ENCODE results near the gene ART3. TPM values are rescaled to one million over a fixed set of nuclear protein-coding genes. Genes with fewer than 3 reads are reported as not detected.

The ART3 gene
- total RNA-seq, 2 donors from 2014 or later = 0.92 TPM; not detected in 1

DNA sequence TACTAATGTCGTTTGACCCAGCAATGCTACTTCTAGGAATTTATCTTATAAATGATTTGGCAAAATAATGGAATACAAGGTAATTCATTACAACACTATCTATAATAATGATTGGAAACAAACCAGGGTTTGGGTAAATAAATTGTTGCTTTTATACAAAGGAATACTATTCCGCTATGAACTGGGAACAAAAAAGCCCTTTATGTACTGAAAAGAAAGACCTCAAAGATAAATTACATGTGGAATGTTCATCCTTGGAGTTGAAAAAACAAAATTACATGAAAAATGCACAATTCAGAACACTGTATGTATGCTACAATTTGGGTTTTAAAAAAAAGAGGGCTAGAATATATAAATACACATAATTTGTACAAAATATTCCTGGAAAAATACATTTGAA, 78.8 kb downstream of the ART3 start:
- DNase-seq = no peak
- H3K27me3 ChIP-seq (ENCODE audit: control insufficient read depth, insufficient read depth, low read length, poor library complexity, severe bottlenecking) = no peaks in the 10 kb centered on the region
- no peaks in the 10 kb centered on the region for H3K4me1 ChIP-seq (ENCODE audit: control insufficient read depth, insufficient read depth, low read length)
- Mint-ChIP-seq H3K27ac (no peak overlapping the region), H3K4me3 (no peak overlapping the region), H3K4me1 (peaks cover 16% of the 10 kb centered on the region), H3K36me3 (ENCODE audit: low read depth) (peaks cover 2% of the 10 kb centered on the region), H3K27me3 (ENCODE audit: insufficient read depth) (no peaks in the 10 kb centered on the region), H3K9me3 (peaks cover 15% of the 10 kb centered on the region)
- no peak overlapping the region for H3K9ac ChIP-seq (ENCODE audit: extremely low read depth, low read length, poor library complexity, severe bottlenecking)
- TF ChIP-seq CTCF (conservative IDR thresholded peaks at IDR 0.05) = no peak
- H3K36me3 ChIP-seq (ENCODE audit: control insufficient read depth, insufficient read depth, low read length) = no peaks in the 10 kb centered on the region
- H3K9me3 ChIP-seq (ENCODE audit: control insufficient read depth, low read length) = no peaks in the 10 kb centered on the region
- H3K4me3 ChIP-seq (ENCODE audit: low read length) = no peak overlapping the region
- WGBS, 2 experiments (ENCODE audit: insufficient coverage in 1 of 2, insufficient read length in 1 of 2) = 96% methylated on average over 2 of the region's 2 CpGs; no CpG with 5 or more reads in 1 of the 2 experiments
- no peak overlapping the region for H3K27ac ChIP-seq (ENCODE audit: low read depth, low read length)

DNA sequence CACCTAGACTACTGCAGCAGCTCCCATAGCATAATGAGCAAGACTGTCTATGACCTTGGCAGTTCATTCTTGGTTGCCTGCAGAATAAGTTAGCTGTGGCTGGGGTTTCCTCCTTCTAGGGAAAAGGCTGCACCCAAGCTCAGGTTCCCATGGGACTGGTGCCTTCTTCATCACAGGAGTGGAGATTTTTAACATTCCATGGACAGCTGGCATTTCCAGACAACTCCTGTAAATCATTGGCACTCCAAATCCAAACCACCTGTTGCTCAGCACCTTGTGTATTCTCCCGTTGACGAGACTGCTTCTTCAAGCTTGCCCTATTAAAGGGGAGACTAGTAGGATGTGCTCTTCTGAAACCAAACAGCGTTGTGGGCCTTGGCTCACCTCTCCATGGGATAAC, 81.5 kb downstream of the ART3 start:
- WGBS, 2 experiments (ENCODE audit: insufficient coverage in 1 of 2, insufficient read length in 1 of 2) = 71 to 80% methylated on average over 2 to 3 of the region's 3 CpGs
- Histone ChIP-seq H3K9me3 (ENCODE audit: control insufficient read depth, low read length) (no peaks in the 10 kb centered on the region), H3K4me1 (ENCODE audit: control insufficient read depth, insufficient read depth, low read length) (no peaks in the 10 kb centered on the region), H3K9ac (ENCODE audit: extremely low read depth, low read length, poor library complexity, severe bottlenecking) (no peak overlapping the region), H3K27me3 (ENCODE audit: control insufficient read depth, insufficient read depth, low read length, poor library complexity, severe bottlenecking) (no peaks in the 10 kb centered on the region), H3K4me3 (ENCODE audit: low read length) (no peak overlapping the region), H3K27ac (ENCODE audit: low read depth, low read length) (no peak overlapping the region), H3K36me3 (ENCODE audit: control insufficient read depth, insufficient read depth, low read length) (peaks cover 3% of the 10 kb centered on the region)
- no peak overlapping the region for H3K4me3 Mint-ChIP-seq
- no peaks in the 10 kb centered on the region for H3K4me1 Mint-ChIP-seq
- peaks cover 15% of the 10 kb centered on the region for H3K9me3 Mint-ChIP-seq
- H3K27me3 Mint-ChIP-seq (ENCODE audit: insufficient read depth) = no peaks in the 10 kb centered on the region
- DNase-seq = no peak
- TF ChIP-seq CTCF (conservative IDR thresholded peaks at IDR 0.05) = no peak
- H3K36me3 Mint-ChIP-seq (ENCODE audit: low read depth) = peaks cover 11% of the 10 kb centered on the region
- no peak overlapping the region for H3K27ac Mint-ChIP-seq

GRCh38 chr4:76156635-76157034, 82.1 kb downstream of the ART3 start:
- Histone ChIP-seq H3K9ac (ENCODE audit: extremely low read depth, low read length, poor library complexity, severe bottlenecking) (no peak overlapping the region), H3K27me3 (ENCODE audit: control insufficient read depth, insufficient read depth, low read length, poor library complexity, severe bottlenecking) (no peaks in the 10 kb centered on the region), H3K4me3 (ENCODE audit: low read length) (no peak overlapping the region), H3K9me3 (ENCODE audit: control insufficient read depth, low read length) (no peaks in the 10 kb centered on the region), H3K27ac (ENCODE audit: low read depth, low read length) (no peak overlapping the region), H3K36me3 (ENCODE audit: control insufficient read depth, insufficient read depth, low read length) (peaks cover 9% of the 10 kb centered on the region), H3K4me1 (ENCODE audit: control insufficient read depth, insufficient read depth, low read length) (no peaks in the 10 kb centered on the region)
- Mint-ChIP-seq H3K27me3 (ENCODE audit: insufficient read depth) (no peaks in the 10 kb centered on the region), H3K9me3 (peaks cover 15% of the 10 kb centered on the region), H3K4me1 (no peaks in the 10 kb centered on the region), H3K27ac (no peak overlapping the region), H3K4me3 (no peak overlapping the region), H3K36me3 (ENCODE audit: low read depth) (peaks cover 17% of the 10 kb centered on the region)
- WGBS, 2 experiments (ENCODE audit: insufficient coverage in 1 of 2, insufficient read length in 1 of 2) = 91 to 94% methylated on average over 2 of the region's 2 CpGs
- no peak for DNase-seq
- no peak for TF ChIP-seq CTCF (conservative IDR thresholded peaks at IDR 0.05)

Measured in endodermal cell (in vitro differentiated cells).